Mesothelial cell of epicardium (in vitro differentiated cells): ENCODE measurements around the gene TLR1. TPM values are rescaled to one million over a fixed set of nuclear protein-coding genes. Genes with fewer than 3 reads are reported as not detected.

ENCODE experiments used
- DNase-seq, 2 experiments: peaks; one replicate each; pipeline ENCODE4 v3.0.0; 2021; ENCODE audit warnings: low spot score in 2 of 2; ENCODE audit not compliant: unreplicated experiment in 2 of 2
- H3K27ac Mint-ChIP-seq: 2 replicates; pipeline ENCODE4 v1.8.0; 2021; ENCODE audit warnings: mixed read lengths
- H3K27me3 Mint-ChIP-seq: 2 replicates; pipeline ENCODE4 v1.8.0; 2021; ENCODE audit warnings: low read depth, mixed read lengths
- H3K36me3 Mint-ChIP-seq: 2 replicates; pipeline ENCODE4 v1.8.0; 2021; ENCODE audit warnings: mixed read lengths
- H3K4me1 Mint-ChIP-seq: 2 replicates; pipeline ENCODE4 v1.8.0; 2021; ENCODE audit warnings: mixed read lengths
- H3K4me3 Mint-ChIP-seq: 2 replicates; pipeline ENCODE4 v1.8.0; 2021; ENCODE audit warnings: mild to moderate bottlenecking, moderate library complexity, mixed read lengths
- H3K9me3 Mint-ChIP-seq: 2 replicates; pipeline ENCODE4 v1.8.0; 2021; ENCODE audit warnings: mixed read lengths
- total RNA-seq: library from RNA; stranded (reverse); gene quantifications from 3 replicates; pipeline ENCODE4 v1.2.1, GENCODE V29; 2021
- TF ChIP-seq, protein P1 (sequence below): fragments of 200-600 bp; sonication (generic); IDR thresholded peaks from one replicate; pipeline ENCODE4 v1.5.0; 2021; ENCODE audit warnings: antibody characterized with exemption; ENCODE audit not compliant: unreplicated experiment

The TLR1 gene
- total RNA-seq, 1 donor from 2014 or later, result 1.2 TPM

DNA sequence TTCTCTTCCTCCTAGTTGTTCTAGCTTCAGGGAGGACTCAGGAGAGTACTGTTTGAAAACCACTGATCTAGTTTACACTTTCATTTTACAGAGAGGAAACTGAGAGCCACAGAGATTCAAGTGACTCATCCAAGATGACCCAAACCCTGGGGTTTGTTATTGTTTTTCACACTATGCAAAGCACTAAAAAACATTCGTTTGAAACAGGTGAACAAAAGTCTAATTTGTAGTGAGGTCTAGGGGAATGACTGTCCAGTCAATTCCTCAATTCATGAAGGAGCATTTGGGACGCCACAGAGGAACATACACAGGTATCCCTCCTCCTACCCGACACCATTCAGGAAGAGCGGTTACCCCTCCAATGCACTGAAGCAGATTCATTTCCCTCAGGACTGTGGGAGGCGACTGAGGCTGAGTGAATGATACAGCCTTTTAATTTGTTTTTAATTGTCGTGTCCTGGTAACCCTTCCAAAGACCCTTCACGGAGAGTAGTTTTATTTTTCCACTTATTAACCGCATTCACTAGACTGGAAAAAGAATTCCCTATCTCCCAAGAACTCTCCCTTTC is 52.1 kb downstream of the TLR1 start:
- Mint-ChIP-seq H3K9me3 (peaks cover 8% of the 10 kb centered on the region), H3K4me1 (peaks cover 20% of the 10 kb centered on the region), H3K27me3 (no peaks in the 10 kb centered on the region), H3K36me3 (no peaks in the 10 kb centered on the region), H3K27ac (no peak overlapping the region), H3K4me3 (no peak overlapping the region)
- no peak for DNase-seq
- TF ChIP-seq, protein P1, sequence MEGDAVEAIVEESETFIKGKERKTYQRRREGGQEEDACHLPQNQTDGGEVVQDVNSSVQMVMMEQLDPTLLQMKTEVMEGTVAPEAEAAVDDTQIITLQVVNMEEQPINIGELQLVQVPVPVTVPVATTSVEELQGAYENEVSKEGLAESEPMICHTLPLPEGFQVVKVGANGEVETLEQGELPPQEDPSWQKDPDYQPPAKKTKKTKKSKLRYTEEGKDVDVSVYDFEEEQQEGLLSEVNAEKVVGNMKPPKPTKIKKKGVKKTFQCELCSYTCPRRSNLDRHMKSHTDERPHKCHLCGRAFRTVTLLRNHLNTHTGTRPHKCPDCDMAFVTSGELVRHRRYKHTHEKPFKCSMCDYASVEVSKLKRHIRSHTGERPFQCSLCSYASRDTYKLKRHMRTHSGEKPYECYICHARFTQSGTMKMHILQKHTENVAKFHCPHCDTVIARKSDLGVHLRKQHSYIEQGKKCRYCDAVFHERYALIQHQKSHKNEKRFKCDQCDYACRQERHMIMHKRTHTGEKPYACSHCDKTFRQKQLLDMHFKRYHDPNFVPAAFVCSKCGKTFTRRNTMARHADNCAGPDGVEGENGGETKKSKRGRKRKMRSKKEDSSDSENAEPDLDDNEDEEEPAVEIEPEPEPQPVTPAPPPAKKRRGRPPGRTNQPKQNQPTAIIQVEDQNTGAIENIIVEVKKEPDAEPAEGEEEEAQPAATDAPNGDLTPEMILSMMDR, result no peak

DNA sequence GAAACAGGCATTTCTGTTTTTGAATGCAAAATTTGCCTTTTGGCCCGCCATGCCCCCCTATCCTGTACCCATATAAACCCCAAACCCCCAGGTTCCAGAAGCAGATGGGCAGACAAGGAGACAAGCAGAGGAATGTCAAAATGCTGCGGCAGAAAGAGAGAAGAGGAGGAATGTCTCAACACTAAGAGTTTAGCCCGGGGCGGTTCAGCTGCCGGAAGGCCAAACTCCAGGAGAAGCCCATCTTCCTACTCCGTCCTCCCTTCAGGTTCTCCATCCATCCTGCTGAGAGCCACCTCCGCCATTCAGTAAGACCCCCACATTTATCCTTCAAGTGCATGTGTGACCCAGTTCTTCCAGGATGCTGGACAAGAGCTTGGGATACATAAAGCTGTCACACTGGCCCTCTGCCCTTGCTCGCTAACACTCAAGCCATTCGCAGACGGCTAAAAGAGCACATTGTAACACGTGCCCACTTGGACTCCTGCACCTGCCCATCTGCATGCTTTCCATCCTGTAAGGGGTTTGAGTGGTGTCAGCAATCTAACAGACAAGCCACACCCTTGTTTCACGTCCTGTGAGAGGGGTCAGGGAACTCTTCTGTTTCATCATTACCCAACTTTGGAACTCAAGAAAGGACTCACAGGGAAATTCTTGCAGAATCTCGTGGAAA is 53.1 kb downstream of the TLR1 start:
- H3K36me3 Mint-ChIP-seq, result no peaks in the 10 kb centered on the region
- peaks cover 20% of the 10 kb centered on the region for H3K4me1 Mint-ChIP-seq
- H3K27ac Mint-ChIP-seq, result no peak overlapping the region
- TF ChIP-seq, protein P1, result no peak
- H3K27me3 Mint-ChIP-seq, result no peaks in the 10 kb centered on the region
- DNase-seq, result no peak
- peaks cover 16% of the 10 kb centered on the region for H3K9me3 Mint-ChIP-seq
- no peak overlapping the region for H3K4me3 Mint-ChIP-seq

DNA sequence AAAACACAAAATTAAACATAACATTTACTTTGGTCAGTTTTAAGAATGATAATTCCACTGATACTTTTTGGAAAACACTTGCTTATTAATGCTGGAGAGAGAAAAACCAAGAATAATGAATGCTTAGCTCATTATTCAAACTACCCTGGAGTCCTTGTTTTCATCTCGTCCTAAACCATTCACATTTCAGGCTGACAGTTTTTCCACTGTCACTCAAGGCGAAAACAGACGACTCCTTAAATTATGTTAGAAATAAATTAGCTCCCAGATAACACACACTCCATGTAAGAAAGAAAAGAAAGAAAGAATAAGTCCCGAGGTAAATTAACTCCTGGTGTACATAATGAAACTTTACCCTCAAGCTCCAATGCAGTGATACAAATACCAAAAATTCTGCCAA is 55.3 kb downstream of the TLR1 start:
- TF ChIP-seq, protein P1, result no peak
- H3K9me3 Mint-ChIP-seq, result peaks cover 16% of the 10 kb centered on the region
- H3K36me3 Mint-ChIP-seq, result no peaks in the 10 kb centered on the region
- DNase-seq, result no peak
- H3K4me3 Mint-ChIP-seq, result no peak overlapping the region
- no peak overlapping the region for H3K27ac Mint-ChIP-seq
- peaks cover 20% of the 10 kb centered on the region for H3K4me1 Mint-ChIP-seq
- no peaks in the 10 kb centered on the region for H3K27me3 Mint-ChIP-seq

DNA sequence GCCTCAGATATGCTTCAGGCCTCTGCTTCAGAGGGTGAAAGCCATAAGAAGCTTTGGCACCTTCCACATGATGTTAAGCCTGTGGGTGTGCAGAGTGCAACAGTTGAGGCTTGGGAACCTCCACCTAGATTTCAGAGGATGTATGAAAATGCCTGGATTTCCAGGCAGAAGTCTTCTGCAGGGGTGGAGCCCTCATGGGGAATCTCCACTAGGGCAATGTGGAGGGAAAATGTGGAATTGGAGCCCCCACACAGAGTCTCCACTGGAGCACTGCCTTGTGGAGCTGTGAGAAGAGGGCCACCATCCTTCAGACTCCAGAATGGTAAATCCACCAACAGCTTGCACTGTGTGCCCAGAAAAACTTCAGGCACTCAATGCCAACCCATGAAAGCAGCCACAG is 57.0 kb downstream of the TLR1 start:
- H3K36me3 Mint-ChIP-seq, result no peaks in the 10 kb centered on the region
- H3K27me3 Mint-ChIP-seq, result no peaks in the 10 kb centered on the region
- H3K4me3 Mint-ChIP-seq, result no peak overlapping the region
- H3K4me1 Mint-ChIP-seq, result peaks cover 21% of the 10 kb centered on the region
- no peak overlapping the region for H3K27ac Mint-ChIP-seq
- no peak for DNase-seq
- peaks cover 16% of the 10 kb centered on the region for H3K9me3 Mint-ChIP-seq
- TF ChIP-seq, protein P1, result no peak

Other genes with a start within 250 kb of the TLR1 start
- gene KLF3, start 140.6 kb downstream of the TLR1 start, total RNA-seq, result 60.9 to 63.1 TPM (median 61.0 TPM) in 3 replicates
- not detected in 3 replicates for gene TLR10, start 21.8 kb downstream of the TLR1 start, total RNA-seq
- gene TLR6, start 52.0 kb upstream of the TLR1 start, total RNA-seq, result 0.77 to 1.2 TPM (median 0.98 TPM) in 3 replicates
- gene FAM114A1, start 63.0 kb upstream of the TLR1 start, total RNA-seq, result 52.0 to 55.6 TPM (median 53.7 TPM) in 3 replicates
- gene TMEM156, start 227.6 kb upstream of the TLR1 start, total RNA-seq, result not detected in 3 replicates